GM04504 (cell line): ENCODE measurements around the gene NEMP2.
"Not testable (repeated sequence)": the region's sequence is repeated elsewhere in the genome, so short reads cannot be mapped to it uniquely, and the experiment has no call there.

Experiments used
- DNase-seq: peaks from one replicate; pipeline ENCODE4 v3.0.0-alpha.2; 2012; ENCODE audit warnings: low read depth

Gene NEMP2

DNA sequence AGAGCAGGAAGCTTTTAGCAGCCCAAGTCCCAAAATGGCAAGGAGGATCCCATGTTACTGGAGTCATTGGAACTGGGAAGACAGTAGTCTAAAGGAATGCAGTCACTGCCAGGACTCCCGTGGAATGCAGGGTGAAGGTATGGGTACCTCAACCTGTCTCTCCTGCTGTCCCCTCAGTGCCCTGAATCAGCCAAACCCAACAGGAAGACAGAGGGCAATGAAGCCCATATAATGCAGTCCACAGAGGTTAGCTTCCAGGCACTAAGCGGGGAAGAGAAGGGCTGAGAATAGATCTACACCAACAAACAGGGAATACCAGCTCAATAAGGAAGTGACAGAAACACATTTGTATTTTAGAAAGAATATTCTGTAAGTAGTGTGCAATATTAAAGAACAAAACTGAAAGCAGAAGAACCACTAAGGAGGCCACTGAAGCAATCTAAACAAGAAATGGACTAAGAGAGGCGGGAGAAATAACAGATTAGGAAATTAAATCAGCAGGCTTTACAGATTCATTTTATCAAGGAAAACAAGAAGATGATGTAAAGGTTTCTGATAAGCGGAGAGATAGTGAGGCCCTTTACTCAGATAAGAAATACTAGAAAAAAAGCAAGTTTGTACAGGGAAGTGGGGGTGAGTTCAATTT lies 8.3 kb downstream of the NEMP2 start:
- no peak for DNase-seq

DNA sequence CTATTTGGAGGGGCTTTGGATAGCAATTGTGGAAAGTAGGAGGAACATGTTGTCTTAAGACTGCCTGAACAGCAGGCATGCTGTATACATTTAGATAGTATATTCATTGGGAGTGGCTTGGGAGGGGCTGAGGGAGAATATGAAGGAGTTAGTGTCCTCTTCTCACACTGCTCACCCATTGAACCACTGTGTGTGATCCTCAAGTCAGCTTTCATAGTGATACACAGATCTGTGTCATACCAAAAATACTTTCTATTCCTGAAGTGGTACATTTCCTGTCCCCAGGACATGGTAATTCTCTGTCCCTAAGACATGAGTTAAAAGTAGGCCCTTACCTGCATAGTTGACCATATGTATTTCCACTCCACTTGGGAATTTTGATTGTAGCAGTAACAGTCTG lies 9.6 kb downstream of the NEMP2 start:
- DNase-seq = no peak

DNA sequence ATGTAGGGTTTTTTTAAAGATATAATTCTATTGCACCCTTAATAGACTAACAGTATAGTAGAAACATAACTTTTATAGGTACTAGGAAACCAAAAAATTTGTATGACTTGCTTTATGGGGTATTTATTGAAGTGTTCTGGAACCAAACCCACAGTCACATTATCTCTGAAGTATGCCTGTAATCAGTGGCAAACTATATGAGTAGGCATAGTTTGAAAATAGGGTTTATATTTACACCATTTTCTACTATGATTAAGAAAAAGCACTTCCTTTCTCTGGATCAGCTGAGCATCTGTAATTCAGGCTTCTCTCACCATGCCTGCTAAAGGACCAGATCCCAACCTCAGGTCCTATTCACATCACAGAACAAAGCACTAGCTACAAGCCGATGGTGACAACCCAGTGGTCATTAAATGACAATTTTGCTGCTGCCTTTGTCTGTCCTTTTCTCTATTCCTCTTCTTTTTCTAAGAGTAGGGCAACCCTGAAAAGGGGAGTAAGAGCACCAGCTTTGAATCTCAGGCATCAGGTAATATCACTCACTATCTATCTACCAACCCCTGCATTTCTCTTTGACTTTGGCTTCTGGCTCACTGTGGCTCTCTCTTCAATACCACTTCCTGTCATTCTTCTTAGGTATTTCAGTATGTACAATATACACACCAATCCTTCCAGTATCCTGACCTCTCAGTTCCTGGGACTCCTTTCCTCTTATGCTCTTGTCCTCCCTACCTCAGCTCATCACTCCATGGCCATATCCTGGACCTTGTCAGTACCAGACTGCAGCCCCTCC lies 14.4 kb downstream of the NEMP2 start:
- no peak for DNase-seq

DNA sequence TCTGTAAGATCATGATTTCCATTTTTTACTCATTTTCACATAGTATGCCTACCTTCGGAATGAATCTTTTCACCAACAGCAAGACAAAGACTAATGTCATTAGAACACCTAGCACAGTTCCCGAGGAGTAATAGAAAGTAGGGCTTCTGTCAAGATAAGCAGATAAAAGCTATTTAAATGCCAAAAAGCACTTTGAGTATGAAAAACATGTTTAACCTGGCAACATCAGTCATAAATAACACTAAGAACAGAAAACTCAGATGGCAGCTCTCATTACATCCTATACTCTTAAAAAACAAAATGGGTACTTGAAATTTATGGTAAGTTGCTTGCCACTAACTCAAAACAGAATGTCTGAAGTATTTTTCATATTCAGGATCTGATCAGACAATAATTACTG lies 17.1 kb downstream of the NEMP2 start:
- DNase-seq = no peak

DNA sequence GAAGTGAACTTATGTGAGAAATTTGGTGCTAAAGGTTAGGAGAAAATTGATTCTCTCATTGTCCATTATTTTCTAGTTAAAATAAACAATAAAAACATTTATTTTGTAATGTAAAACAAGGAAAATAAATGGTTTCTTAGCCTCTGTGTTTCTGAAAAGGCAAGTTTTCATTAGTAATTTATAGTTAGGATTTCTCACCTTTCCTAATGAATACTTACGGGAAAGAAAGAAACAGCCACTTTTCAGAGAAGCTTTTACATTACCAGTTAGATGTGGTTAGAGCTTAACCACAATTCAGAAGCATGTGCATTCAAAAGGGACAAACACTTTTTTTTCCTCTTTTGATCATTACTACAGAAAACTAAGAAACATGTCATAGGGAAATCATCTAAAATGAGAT lies 18.8 kb downstream of the NEMP2 start:
- no peak for DNase-seq

DNA sequence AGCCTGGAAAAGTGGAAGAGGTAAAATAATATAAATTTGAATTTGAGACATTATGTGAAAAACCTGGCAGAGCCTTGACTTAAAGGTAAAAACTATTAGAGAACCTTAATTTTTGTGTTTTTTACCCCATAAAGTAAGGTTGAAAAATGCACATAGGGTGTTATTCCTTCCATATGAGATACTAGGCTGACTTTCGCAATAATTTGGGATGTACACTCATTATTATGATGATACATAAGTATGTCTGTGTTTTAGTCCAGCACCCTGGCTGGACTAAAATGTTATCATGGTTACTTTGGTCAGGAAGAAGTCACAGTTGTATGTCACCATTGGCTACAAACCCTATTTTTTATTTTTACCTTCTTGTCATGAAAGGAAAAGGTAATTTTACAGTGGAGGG lies 19.8 kb downstream of the NEMP2 start:
- DNase-seq = no peak

DNA sequence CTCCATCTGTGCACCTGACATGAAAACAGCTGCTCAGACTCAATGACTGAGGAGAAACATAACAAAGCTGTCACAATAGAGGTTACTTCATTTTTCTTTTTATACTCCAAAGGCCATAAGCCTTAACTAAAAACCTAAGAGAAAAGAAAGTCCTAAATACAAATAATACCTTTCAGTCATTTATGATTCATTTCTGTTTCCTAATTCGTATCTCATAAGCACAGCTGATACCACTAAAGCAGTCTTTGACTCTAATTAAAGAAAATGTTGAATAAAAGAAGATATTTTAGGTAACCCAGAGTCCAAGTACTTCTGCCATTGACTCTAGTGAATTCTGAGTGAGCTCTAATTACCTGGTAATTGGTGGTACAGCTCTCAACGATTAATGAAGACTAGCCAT lies 20.6 kb downstream of the NEMP2 start:
- DNase-seq = no peak

DNA sequence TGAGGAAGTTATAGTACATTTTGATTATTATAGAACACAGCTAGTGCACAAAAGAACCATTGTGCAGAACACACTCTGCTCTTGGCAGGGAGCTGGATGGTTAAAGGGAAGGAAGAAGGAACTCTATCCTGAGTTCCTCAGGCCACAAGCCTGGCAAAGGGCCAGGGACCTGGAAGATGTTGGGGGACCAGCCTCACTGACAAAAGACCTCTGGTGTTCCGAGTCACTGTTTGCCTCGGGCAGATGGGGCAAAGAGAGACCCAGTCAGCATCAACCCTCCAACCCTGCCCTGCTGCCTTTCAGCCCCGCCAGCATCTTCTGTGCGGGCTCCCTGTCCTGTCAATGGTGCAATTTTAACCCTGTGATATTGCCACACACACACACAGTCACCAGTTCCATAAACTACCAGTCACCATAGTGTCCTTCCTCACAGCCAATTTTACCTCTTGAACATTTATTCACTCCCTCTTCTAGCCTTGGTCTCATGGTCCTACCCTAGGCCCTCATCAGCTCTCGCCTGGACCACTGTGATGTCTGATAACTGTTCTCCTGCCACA lies 21.9 kb downstream of the NEMP2 start:
- no peak for DNase-seq

DNA sequence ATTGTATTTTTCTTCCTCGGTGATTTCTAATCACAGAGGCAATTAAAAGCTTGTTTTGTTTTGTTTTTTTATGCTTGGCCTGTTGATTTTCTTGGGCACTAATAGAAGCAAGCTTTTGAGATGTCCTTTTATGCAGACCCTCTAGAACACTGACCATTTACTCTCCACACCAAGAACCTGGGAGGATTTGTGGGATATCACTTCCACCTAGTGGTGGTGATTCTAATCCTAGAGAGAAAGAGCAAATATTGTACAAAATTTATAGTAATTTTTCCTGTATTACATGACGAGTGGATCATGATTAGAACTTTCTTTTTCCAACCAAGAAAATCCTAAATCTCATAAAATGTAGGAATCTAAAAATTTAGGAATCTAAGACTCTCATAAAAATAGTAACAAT lies 23.4 kb downstream of the NEMP2 start:
- DNase-seq = no peak

DNA sequence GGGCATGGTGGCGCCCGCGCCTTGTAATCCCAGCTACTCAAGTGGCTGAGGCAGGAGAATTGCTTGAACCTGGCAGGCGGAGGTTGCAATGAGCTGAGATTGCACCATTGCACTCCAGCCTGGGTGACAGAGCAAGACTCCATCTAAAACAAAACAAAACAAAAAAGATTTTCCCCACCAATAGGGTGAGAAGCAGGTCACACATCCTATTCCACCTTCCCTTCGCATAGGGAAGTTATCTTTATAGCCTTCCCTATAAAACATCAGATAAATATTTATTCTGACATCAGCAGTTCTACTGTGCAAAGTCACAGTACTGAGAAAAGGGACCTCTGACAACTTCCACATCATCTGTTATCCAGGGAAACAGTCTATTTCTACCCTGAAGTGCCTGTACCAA lies 24.6 kb downstream of the NEMP2 start:
- not testable (repeated sequence) for DNase-seq

DNA sequence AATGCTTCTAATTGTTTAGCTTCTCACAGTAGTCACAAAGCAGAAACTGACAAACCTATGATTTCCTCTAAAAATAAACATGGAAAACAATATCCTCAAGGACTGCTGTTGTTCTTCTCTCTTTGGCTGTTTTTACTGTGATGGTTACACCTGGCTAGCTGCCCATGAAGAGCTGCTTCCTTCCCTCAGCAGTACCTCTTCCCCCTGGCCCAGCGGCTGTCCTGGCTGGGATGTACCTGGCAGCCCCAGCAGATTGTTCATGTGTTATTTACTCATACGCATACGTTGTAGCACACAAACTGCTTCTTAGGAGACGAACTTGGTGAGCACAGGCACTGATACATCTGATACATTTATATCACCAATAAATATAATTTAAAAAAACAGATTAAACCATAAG lies 27.4 kb downstream of the NEMP2 start:
- no peak for DNase-seq

DNA sequence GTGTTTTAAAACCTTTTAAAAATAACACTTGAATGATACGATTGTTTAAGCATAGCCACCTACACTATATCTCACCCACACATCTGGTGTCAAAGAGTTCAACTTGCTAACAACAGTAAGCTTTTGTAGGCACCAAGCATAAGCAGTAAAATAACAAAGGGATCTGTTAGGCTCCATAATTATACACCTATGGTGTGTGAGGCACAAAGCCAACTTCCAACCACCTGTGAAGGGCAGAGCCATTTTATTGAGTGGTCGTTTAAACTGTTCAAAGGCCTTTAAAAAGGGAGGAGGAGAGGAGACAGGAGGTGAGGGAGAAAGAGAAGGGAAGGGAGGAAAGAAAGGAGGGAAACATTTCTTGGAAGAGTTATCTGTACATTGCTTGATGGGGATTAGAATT lies 27.9 kb downstream of the NEMP2 start:
- no peak for DNase-seq

DNA sequence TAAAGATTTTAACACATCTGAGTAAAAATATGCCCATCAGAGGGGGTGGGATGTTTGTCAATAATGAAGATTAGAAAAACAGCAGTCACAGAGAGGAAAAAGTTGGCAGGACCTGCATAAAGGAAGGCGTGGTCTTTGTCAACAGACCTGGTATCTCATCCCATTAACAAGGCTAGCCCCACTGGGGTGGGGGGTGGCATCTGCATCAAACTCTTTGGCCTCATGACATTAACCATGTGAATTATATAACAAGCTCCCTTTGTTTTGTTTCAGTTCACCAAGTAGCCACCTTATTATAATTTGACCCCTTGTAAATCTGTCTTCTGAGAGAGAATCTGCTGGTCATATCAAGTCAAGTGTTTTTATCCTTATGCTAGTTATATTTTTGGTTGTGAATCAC lies 28.8 kb downstream of the NEMP2 start:
- DNase-seq = no peak

DNA sequence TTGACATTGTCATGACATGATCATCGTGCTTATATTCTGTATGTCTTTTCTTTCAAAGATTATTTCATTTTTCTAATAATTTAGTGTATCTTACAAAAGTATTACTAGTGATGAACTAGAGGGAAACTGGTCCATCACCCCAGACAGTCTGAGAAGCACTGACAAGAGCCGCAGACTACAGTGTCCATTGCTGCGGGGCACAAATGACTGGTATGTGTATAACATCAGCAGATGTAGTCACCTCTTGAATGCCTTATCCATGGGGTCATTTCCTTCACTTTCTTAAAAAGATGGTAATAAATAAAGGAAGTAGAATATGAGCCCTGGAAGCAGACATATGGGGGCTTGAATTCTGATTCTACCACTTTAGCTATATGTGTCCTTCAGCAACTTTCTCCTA lies 29.6 kb downstream of the NEMP2 start:
- DNase-seq = no peak

DNA sequence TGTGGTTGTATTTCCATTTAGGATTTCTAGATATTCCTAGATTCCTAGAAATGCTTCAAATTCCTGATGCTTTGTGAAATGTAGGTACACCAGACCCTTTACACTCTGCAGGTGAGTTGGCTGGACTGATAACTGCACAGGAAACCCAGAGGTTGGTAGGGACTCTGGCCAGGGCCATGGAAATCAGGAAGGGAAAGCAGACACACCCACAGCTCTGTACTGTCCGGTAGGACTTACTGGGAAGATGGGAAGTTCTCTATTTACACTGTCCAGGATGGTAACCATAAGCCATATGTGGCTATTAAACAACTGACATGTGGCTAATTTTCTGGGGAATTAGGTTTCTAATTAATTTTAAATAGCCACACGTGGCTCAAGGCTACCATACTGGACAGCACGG lies 31.4 kb downstream of the NEMP2 start:
- no peak for DNase-seq

DNA sequence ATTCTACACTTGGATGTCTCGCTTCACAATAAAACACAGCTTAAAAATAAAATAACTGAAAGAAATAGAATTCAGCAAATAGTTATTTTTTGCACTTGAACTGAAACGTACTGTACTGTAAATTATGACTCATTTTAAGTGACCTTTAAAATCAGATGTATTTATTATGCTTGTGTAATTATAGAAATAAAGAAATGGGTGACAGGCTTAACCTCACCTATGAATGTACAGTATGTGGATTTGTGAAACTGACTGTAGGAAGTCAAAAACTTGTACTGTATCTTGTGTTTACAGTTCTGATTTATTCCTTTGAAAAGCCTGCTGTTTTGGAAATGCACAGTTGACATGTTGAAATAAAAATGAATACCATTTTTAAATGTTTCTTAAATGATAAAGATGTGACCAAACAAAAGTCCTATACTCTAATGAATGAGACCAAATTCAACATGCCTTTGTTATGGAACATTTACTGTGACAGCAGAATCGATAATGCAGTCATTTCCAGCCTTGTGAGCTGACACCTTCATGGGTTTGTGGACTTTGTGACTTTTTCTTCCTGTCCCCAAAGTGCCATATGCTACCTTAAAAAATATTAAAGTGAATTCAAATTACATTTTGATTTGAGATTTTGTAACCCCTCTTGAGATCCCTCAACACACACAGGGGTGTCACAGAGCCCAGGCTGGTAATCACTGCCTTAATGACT lies 32.7 kb downstream of the NEMP2 start:
- no peak for DNase-seq

DNA sequence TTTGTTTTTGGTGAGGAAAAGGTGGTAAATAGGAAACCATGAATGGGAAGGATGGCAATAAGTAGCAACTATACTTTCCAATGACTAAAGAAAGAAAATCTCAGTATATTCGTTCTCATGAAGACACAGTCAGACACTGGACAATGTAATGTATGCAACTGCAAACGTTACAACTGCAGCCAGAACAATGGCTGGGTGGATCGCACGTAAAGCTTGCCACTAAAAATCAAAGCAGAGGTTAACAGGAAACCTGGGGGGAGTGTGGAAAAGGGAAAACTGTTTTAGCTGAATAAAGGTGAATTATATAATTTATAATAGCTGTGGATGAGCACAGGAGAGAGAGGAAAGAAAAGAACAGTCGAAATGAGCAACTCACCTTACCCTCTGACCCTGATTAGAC lies 33.3 kb downstream of the NEMP2 start:
- no peak for DNase-seq

DNA sequence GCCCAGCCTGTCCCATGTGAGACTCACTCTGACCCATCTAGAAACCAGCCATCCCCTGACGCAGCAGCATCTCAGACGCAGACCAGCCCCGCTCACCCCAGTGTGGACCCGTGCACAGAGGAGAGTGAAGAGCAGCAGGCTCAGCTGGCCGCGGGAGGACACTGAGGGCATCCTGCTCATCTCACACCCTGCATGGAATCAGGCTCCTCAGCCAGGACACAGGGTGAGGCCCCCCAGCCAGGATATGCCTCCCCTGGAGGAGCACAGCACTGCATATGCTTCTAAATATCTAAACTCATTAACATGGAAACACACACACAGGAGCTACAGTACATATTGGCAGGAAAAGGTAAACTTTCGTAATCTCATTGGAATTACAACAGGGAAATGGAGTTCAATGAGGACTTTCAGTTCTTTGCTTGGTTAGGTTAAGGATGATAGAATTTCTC lies 34.4 kb downstream of the NEMP2 start:
- no peak for DNase-seq

DNA sequence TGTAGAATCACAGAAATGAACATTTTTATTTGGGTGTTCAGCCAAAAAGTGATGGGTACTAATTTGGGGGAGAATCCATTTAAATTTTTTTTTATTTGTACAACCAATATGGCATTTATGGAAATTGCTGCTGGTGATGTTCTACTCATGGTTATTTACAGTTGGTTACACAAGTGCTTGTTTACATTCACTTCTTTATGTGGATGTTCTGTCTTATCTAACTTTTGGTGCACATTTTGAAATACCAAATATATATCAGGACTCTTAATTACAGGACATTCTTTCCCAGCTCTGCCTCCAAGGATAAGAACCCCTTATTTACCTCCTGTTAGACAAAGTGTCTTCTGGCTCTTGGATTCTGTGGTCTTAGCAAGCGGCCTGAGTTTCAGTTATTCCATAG lies 35.2 kb downstream of the NEMP2 start:
- DNase-seq = no peak

DNA sequence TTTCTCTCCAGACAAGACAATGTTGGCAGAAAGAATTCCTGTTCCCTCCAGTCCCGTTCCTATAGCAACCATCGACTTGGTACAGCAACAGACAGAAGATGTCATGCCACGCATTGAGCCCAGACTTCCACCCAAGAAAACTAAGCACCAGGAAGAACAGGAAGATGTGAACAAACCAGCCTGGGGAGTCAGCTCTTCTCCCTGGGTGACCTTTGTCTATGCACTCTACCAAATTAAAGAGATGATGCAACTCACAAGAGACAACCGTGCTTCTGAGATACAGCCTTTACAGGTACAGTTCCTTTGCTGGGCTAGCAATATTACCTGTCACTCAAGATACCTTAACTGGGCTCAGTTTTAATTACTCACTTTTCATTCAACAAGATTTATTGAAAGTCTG lies 37.1 kb downstream of the NEMP2 start:
- DNase-seq = no peak

DNA sequence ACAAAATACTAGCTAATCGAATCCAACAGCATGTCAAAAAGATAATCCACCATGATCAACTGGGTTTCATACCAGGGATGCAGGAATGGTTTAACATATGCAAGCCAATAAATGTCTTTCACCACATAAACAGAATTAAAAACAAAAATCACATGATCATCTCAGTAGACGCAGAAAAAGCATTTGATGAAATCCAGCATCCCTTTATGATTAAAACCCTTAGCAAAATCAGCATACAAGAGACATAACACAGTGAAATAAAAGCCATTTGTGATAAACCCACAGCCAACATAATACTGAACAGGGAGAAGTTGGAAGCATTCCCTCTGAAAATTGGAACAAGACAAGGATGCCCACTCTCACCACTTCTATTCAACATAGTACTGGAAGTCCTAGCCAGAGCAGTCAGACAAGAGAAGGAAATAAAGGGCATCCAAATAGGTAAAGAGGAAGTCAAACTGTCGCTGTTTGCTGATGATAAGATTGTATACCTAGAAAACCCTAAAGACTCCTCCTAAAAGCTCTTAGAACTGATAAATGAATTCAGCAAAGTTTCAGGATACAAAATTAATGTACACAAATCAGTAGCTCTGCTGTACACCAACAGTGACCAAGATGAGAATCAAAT lies 39.8 kb downstream of the NEMP2 start:
- DNase-seq = not testable (repeated sequence)

DNA sequence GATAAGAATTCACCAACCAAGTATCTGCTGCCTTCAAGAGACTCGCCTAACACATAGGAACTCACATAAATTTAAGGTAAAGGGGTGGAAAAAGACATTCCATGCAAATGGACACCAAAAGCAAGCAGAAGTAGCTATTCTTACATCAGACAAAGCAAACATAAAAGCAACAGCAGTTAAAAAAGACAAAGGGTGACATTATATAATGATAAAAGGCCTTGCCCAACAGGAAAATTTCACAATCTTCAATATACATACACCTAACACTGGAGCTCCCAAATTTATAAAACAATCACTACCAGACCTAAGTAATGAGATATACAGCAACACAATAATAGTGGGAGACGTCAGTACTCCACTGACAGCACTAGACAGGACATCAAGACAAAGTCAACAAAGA lies 41.4 kb downstream of the NEMP2 start:
- no peak for DNase-seq

DNA sequence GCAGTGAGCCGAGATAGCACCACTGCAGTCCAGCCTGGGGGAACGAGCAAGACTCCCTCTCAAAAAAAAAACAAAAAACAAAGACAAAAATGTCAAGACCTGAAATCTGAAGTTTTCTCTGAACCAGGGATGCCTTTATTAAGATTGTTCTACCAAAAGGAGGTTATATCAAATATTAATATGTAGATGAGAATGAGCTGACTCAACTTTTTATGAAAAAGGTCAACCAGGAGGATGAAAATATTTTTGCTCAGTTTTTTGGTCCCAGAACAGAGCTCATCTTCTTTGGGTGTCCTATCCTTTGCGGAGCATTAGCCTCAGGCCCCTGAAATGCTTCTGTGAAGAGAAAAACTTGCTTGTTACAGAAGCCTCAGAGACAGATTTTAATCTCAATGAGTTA lies 44.0 kb downstream of the NEMP2 start:
- DNase-seq = no peak
